Effector memory CD8-positive, alpha-beta T cell (primary cell): ENCODE measurements around the gene PCDHGA11.
"Not testable (repeated sequence)": the region's sequence is repeated elsewhere in the genome, so short reads cannot be mapped to it uniquely, and the experiment has no call there.

Experiments
- ATAC-seq: fragments of 150-1000 bp; cut with Tn5 transposase; replicated peaks from 2 replicates; pipeline ENCODE4 v1.10.0; 2021; ENCODE audit warnings: mild to moderate bottlenecking, moderate library complexity
- DNase-seq, 3 experiments: peaks; one replicate each; pipeline ENCODE4 v3.0.0; 2021
- H3K27ac Mint-ChIP-seq, 2 donors: one replicate each; pipeline ENCODE4 v1.8.0; 2022; ENCODE audit warnings: mild to moderate bottlenecking in 2 of 2, mixed read lengths in 2 of 2, moderate library complexity in 2 of 2
- H3K27me3 Mint-ChIP-seq, 2 donors: one replicate each; pipeline ENCODE4 v1.8.0; 2022; ENCODE audit warnings: mixed read lengths in 2 of 2
- H3K36me3 Mint-ChIP-seq: one replicate; pipeline ENCODE4 v1.8.0; 2022; ENCODE audit warnings: mild to moderate bottlenecking, moderate library complexity, mixed read lengths; ENCODE audit not compliant: insufficient read depth
- H3K4me1 Mint-ChIP-seq, 2 donors: one replicate each; pipeline ENCODE4 v1.8.0; 2022; ENCODE audit warnings: low read depth in 2 of 2, mixed read lengths in 2 of 2
- H3K4me3 Mint-ChIP-seq, 2 donors: one replicate each; pipeline ENCODE4 v1.8.0; 2022; ENCODE audit warnings: mild to moderate bottlenecking in 2 of 2, mixed read lengths in 2 of 2, moderate library complexity in 2 of 2
- H3K9me3 Mint-ChIP-seq, 2 donors: one replicate each; pipeline ENCODE4 v1.8.0; 2022; ENCODE audit warnings: mixed read lengths in 2 of 2

PCDHGA11 gene

DNA sequence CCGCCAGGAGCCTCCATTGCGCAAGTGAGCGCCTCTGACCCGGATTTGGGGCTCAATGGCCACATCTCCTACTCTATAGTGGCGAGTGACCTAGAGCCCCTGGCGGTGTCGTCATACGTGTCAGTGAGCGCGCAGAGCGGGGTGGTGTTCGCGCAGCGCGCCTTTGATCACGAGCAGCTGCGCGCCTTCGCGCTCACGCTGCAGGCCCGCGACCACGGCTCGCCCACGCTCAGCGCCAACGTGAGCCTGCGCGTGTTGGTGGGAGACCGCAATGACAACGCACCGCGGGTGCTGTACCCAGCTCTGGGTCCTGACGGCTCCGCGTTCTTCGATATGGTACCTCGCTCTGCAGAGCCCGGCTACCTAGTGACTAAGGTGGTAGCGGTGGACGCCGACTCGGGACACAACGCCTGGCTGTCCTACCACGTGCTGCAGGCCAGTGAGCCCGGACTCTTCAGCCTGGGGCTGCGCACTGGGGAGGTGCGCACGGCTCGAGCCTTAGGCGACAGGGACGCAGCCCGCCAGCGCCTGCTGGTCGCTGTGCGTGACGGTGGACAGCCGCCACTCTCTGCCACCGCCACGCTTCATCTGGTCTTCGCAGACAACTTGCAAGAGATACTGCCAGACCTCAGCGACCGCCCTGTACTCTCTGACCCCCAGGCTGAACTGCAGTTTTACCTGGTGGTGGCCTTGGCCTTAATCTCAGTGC is 11.1 kb upstream of the PCDHGA11 start:
- peaks cover 7% of the 10 kb centered on the region for H3K36me3 Mint-ChIP-seq
- no peak for ATAC-seq
- no peak overlapping the region for H3K4me3 Mint-ChIP-seq
- no peak for DNase-seq
- peaks cover 57 to 73% of the 10 kb centered on the region in 2 donors for H3K27me3 Mint-ChIP-seq
- H3K9me3 Mint-ChIP-seq = peaks cover 7% of the 10 kb centered on the region in 2 donors
- peaks cover 8 to 15% of the 10 kb centered on the region in 2 donors for H3K4me1 Mint-ChIP-seq
- H3K27ac Mint-ChIP-seq = no peak overlapping the region

DNA sequence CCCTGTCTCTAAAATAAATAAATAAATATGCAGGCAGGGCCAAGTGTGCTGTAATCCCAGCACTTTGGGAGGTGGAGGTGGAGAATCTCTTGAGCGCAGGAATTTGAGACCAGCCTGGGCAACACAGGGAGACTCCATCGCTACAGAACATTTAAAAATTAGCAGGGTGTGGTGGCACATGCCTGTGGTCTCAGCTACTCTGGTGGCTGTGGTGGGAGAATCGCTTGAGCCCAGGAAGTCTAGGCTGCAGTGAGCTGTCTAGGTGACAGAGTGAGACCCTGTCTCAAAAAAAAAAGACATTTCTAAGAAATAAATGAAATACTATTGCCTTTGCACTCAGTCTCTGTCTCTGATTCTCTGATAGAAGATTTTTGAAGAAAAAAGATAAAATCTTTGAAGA is 9.3 kb upstream of the PCDHGA11 start:
- H3K4me1 Mint-ChIP-seq = peaks cover 8 to 19% of the 10 kb centered on the region in 2 donors

DNA sequence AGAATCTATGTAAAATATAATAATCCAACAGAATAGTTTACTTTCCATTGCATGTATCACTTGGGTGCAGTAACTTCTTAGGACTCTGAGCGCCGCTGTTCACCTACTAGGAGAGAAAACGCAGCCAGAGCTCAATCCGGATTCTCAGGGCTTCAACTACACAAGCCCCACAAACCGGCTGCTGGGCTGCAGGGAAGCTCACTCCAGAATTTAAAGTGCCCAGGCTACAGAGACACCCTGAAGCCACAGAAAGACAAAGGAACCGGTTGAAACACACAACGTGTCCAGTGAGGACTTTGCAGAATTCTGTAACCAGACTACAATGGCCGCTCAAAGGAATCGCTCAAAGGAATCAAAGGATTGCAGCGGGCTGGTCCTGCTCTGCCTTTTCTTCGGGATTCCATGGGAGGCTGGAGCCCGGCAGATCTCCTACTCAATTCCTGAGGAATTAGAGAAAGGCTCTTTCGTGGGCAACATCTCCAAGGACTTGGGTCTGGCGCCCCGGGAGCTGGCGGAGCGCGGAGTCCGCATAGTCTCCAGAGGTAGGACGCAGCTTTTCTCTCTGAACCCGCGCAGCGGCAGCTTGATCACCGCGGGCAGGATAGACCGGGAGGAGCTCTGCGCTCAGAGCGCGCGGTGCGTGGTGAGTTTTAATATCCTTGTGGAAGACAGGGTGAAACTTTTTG is 7.9 kb upstream of the PCDHGA11 start, which contains the start of gene PCDHGA10:
TSS of gene PCDHGA10 (plus strand) at position 134 of the 686 bp plus-strand sequence. CDS start at position 323, 189 bp downstream.
- peaks cover 10 to 22% of the 10 kb centered on the region in 2 donors for H3K4me1 Mint-ChIP-seq
- H3K4me3 Mint-ChIP-seq = peak within 1 kb of the TSS; percentile 79 to 81
- peaks cover 63 to 77% of the 10 kb centered on the region in 2 donors for H3K27me3 Mint-ChIP-seq
- H3K27ac Mint-ChIP-seq = peak within 1 kb of the TSS in 1 of 2 donors; percentile 63
- peak; percentile 35 to 40 (median 35) for DNase-seq
- peak; percentile 80 for ATAC-seq
- H3K36me3 Mint-ChIP-seq = peaks cover 11% of the 10 kb centered on the region
- H3K9me3 Mint-ChIP-seq = peaks cover 7 to 10% of the 10 kb centered on the region in 2 donors

More for the DNA sequence above, 9.3 kb upstream of the PCDHGA11 start:
- ATAC-seq = no peak
- DNase-seq = no peak
- H3K36me3 Mint-ChIP-seq = peaks cover 7% of the 10 kb centered on the region
- no peak overlapping the region for H3K4me3 Mint-ChIP-seq
- peaks cover 7% of the 10 kb centered on the region in 2 donors for H3K9me3 Mint-ChIP-seq
- H3K27me3 Mint-ChIP-seq = peaks cover 56 to 72% of the 10 kb centered on the region in 2 donors
- no peak overlapping the region for H3K27ac Mint-ChIP-seq

DNA sequence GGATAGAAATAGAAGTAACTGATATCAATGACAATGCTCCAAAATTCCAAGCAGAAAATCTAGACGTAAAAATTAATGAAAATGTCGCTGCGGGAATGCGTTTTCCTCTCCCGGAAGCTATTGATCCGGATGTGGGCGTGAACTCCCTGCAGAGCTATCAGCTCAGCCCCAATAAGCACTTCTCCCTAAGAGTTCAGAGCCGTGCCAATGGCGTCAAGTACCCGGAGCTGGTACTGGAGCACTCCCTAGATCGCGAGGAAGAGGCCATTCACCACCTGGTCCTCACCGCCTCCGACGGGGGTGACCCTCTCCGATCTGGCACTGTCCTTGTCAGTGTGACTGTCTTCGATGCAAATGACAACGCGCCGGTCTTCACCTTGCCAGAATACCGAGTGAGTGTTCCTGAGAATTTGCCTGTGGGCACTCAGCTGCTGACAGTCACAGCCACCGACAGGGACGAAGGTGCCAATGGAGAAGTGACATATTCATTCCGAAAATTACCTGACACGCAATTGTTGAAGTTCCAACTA is 7.2 kb upstream of the PCDHGA11 start:
- Mint-ChIP-seq H3K4me3 (peak overlapping the region; percentile 79 to 81), H3K9me3 (peaks cover 8 to 16% of the 10 kb centered on the region in 2 donors), H3K27ac (peak overlapping the region in 1 of 2 donors; percentile 63), H3K4me1 (peaks cover 10 to 22% of the 10 kb centered on the region in 2 donors), H3K36me3 (peaks cover 11% of the 10 kb centered on the region), H3K27me3 (peaks cover 64 to 77% of the 10 kb centered on the region in 2 donors)
- DNase-seq (no peak), ATAC-seq (no peak)

DNA sequence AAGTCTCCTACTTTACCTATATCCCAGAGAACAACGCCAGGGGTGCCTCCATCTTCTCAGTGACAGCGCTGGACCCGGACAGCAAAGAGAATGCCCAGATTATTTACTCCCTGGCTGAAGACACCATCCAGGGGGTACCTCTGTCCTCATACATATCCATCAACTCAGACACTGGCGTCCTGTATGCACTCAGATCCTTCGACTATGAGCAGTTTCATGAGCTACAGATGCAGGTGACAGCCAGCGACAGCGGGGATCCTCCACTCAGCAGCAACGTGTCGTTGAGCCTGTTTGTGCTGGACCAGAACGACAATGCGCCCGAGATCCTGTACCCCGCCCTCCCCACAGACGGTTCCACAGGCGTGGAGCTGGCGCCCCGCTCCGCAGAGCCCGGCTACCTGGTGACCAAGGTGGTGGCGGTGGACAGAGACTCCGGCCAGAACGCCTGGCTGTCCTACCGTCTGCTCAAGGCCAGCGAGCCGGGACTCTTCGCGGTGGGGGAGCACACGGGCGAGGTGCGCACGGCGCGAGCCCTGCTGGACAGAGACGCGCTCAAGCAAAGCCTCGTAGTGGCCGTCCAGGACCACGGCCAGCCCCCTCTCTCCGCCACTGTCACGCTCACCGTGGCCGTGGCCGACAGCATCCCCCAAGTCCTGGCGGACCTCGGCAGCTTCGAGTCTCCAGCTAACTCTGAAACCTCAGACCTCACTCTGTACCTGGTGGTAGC is 6.1 kb upstream of the PCDHGA11 start:
- not testable (repeated sequence) for ATAC-seq, H3K27ac Mint-ChIP-seq

DNA sequence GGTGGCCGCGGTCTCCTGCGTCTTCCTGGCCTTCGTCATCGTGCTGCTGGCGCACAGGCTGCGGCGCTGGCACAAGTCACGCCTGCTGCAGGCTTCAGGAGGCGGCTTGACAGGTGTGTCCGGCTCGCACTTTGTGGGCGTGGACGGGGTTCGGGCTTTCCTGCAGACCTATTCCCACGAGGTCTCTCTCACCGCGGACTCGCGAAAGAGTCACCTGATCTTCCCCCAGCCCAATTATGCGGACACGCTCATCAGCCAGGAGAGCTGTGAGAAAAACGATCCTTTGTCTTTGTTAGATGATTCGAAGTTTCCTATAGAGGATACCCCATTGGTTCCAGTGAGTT is 5.6 kb upstream of the PCDHGA11 start:
- Mint-ChIP-seq H3K9me3 (peaks cover 7 to 15% of the 10 kb centered on the region in 2 donors), H3K27me3 (peaks cover 62 to 77% of the 10 kb centered on the region in 2 donors), H3K4me1 (peaks cover 10 to 21% of the 10 kb centered on the region in 2 donors), H3K36me3 (peaks cover 12% of the 10 kb centered on the region), H3K4me3 (peak overlapping the region; percentile 41 to 43)
- not testable (repeated sequence) for H3K27ac Mint-ChIP-seq, DNase-seq, ATAC-seq

More for the DNA sequence above, 6.1 kb upstream of the PCDHGA11 start:
- peaks cover 7 to 19% of the 10 kb centered on the region in 2 donors for H3K9me3 Mint-ChIP-seq
- H3K4me1 Mint-ChIP-seq = peaks cover 10 to 22% of the 10 kb centered on the region in 2 donors
- DNase-seq = not testable (repeated sequence)
- H3K4me3 Mint-ChIP-seq = peak overlapping the region; percentile 7 to 43
- H3K36me3 Mint-ChIP-seq = peaks cover 18% of the 10 kb centered on the region
- peaks cover 61 to 77% of the 10 kb centered on the region in 2 donors for H3K27me3 Mint-ChIP-seq

DNA sequence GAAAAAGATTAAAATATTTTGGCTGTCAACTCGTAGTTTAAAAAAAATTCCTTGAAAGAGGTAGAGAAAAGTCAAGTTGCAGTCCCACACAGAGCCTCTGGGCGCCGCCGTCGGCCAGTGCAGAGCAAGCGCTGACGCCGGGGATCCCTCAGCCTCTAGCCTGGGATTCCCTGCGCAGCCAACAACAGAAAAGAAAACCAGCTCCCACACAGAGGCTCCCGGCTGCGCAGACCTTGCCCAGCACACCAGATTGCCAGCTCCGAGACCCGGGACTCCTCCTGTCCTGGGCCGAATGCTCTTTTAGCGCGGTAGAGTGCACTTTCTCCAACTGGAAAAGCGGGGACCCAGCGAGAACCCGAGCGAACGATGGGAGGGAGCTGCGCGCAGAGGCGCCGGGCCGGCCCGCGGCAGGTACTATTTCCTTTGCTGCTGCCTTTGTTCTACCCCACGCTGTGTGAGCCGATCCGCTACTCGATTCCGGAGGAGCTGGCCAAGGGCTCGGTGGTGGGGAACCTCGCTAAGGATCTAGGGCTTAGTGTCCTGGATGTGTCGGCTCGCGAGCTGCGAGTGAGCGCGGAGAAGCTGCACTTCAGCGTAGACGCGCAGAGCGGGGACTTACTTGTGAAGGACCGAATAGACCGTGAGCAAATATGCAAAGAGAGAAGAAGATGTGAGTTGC is 3.2 kb upstream of the PCDHGA11 start, which contains the start of gene PCDHGB7:
TSS of gene PCDHGB7 (plus strand) at position 184 of the 679 bp plus-strand sequence. CDS start at position 367, 183 bp downstream.
- not testable (repeated sequence) for H3K27ac Mint-ChIP-seq, DNase-seq
- H3K9me3 Mint-ChIP-seq = peaks cover 7 to 12% of the 10 kb centered on the region in 2 donors
- peaks cover 80 to 93% of the 10 kb centered on the region in 2 donors for H3K27me3 Mint-ChIP-seq
- H3K4me3 Mint-ChIP-seq = peak within 1 kb of the TSS; percentile 53 to 67
- H3K36me3 Mint-ChIP-seq = peaks cover 19% of the 10 kb centered on the region
- peaks cover 14 to 24% of the 10 kb centered on the region in 2 donors for H3K4me1 Mint-ChIP-seq
- peak; percentile 60 for ATAC-seq

DNA sequence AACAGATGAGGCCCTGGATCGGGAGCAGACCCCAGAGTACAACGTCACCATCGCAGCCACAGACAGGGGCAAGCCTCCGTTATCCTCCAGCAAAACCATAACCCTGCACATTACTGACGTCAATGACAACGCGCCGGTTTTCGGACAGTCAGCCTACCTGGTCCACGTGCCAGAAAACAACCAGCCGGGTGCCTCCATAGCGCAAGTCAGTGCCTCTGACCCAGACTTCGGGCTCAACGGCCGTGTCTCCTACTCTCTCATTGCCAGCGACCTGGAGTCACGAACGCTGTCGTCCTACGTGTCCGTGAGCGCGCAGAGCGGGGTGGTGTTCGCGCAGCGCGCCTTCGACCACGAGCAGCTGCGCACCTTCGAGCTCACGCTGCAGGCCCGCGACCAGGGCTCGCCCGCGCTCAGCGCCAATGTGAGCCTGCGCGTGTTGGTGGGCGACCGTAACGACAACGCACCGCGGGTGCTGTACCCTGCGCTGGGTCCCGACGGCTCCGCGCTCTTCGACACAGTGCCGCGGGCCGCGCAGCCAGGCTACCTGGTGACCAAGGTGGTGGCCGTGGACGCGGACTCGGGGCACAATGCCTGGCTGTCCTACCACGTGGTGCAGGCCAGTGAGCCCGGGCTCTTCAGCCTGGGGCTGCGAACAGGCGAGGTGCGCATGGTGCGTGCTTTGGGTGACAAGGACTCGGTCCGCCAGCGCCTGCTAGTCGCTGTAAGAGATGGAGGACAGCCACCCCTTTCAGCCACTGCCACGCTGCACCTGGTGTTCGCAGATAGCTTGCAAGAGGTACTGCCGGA is 1.6 kb upstream of the PCDHGA11 start:
- Mint-ChIP-seq H3K4me3 (no peak overlapping the region), H3K9me3 (peaks cover 7 to 12% of the 10 kb centered on the region in 2 donors), H3K4me1 (peaks cover 7 to 12% of the 10 kb centered on the region in 2 donors), H3K36me3 (peaks cover 19% of the 10 kb centered on the region), H3K27me3 (peaks cover 72 to 94% of the 10 kb centered on the region in 2 donors), H3K27ac (no peak overlapping the region)
- DNase-seq = no peak
- ATAC-seq = no peak

DNA sequence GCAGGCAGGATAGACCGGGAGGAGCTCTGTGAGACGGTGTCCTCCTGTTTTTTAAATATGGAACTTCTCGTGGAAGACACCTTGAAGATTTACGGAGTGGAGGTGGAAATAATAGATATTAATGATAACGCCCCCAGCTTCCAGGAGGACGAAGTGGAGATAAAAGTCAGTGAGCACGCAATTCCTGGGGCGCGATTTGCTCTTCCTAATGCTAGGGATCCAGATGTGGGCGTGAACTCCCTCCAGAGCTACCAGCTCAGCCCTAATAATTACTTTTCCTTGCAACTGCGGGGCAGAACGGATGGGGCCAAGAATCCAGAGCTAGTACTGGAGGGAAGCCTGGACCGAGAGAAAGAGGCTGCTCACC is 621 bp downstream of the PCDHGA11 start:
- no peak for ATAC-seq
- peaks cover 69 to 95% of the 10 kb centered on the region in 2 donors for H3K27me3 Mint-ChIP-seq
- DNase-seq = no peak
- H3K36me3 Mint-ChIP-seq = peaks cover 19% of the 10 kb centered on the region
- peaks cover 7 to 8% of the 10 kb centered on the region in 2 donors for H3K4me1 Mint-ChIP-seq
- H3K9me3 Mint-ChIP-seq = peaks cover 7 to 12% of the 10 kb centered on the region in 2 donors
- H3K27ac Mint-ChIP-seq = peak overlapping the region in 1 of 2 donors; percentile 28
- peak overlapping the region in 1 of 2 donors; percentile 71 for H3K4me3 Mint-ChIP-seq

DNA sequence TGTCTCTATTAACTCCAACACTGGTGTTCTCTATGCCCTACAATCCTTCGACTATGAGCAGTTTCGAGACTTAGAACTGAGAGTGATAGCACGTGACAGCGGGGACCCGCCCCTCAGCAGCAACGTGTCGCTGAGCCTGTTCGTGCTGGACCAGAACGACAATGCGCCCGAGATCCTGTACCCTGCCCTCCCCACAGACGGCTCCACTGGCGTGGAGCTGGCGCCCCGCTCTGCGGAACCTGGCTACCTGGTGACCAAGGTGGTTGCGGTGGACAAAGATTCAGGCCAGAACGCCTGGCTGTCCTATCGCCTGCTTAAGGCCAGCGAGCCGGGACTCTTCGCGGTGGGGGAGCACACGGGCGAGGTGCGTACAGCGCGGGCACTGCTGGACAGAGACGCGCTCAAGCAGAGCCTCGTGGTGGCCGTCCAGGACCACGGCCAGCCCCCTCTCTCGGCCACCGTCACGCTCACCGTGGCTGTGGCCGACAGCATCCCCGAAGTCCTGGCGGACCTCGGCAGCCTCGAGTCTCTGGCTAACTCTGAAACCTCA is 2.0 kb downstream of the PCDHGA11 start:
- Mint-ChIP-seq H3K4me1 (peaks cover 6 to 7% of the 10 kb centered on the region in 2 donors), H3K27me3 (peaks cover 68 to 97% of the 10 kb centered on the region in 2 donors), H3K4me3 (no peak overlapping the region), H3K27ac (no peak overlapping the region), H3K9me3 (peaks cover 7 to 10% of the 10 kb centered on the region in 2 donors), H3K36me3 (peaks cover 16% of the 10 kb centered on the region)
- no peak for DNase-seq
- no peak for ATAC-seq

DNA sequence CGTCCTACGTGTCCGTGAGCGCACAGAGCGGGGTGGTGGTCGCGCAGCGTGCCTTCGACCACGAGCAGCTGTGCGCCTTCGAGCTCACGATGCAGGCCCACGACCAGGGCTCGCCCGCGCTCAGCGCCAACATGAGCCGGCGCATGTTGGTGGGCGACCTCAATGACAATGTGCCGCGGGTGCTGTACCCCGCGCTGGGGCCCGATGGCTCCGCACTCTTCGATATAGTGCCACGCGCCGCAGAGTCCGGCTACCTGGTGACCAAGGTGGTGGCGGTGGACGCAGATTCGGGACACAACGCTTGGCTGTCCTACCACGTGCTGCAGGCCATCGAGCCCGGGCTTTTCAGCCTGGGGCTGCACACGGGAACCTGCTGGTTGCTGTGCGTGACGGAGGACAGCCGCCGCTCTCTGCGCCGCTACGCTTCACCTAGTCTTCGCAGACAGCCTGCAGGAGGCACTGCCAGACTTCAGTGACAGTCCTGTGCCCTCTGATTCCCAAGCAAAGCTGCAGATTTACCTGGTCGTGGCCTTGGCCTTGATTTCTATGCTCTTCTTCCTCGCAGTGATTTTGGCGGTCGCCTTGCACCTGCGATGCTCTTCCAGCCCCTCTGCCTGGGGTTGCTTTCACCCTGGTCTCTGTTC is 7.1 kb downstream of the PCDHGA11 start:
- Mint-ChIP-seq H3K4me1 (peaks cover 7 to 8% of the 10 kb centered on the region in 2 donors), H3K9me3 (peaks cover 10 to 13% of the 10 kb centered on the region in 2 donors), H3K27ac (no peak overlapping the region), H3K4me3 (no peak overlapping the region), H3K27me3 (peaks cover 62 to 92% of the 10 kb centered on the region in 2 donors), H3K36me3 (peaks cover 8% of the 10 kb centered on the region)
- DNase-seq (no peak), ATAC-seq (no peak)
